GM12878 (cell line): ENCODE results near the gene SH2D7. TPM values are rescaled to one million over a fixed set of nuclear protein-coding genes. Genes with fewer than 3 reads are reported as not detected.

Source experiments
- ATAC-seq: fragments of 200-7000 bp; cut with Tn5 transposase; 3 replicates; pipeline ENCODE4 v1.9.1; 2020; ENCODE audit warnings: mild to moderate bottlenecking, moderate library complexity
- BruUV-seq: library from RNA; stranded (reverse); fragments of 400-500 nt; replicated peaks from 2 replicates; lab custom pipeline; 2021; lab: Mats Ljungman, UMichigan
- CTCF ChIA-PET: fragments of 300-600 bp; sonication (Branson Sonifier 250); formaldehyde crosslinking; extraction: SDS; loops from one replicate; lab custom pipeline; 2021; ENCODE audit warnings: inconsistent platforms; lab: Yijun Ruan, JAX
- POLR2A ChIA-PET: fragments of 350-600 bp; formaldehyde crosslinking; extraction: SDS; loops from one replicate; lab custom pipeline; 2021; ENCODE audit warnings: inconsistent platforms; lab: Charles Lee
- RAD21 ChIA-PET: fragments of 300-600 bp; sonication (Branson Sonifier 250); formaldehyde crosslinking; loops from one replicate; lab custom pipeline; 2023; ENCODE audit warnings: antibody characterized with exemption; ENCODE audit not compliant: unreplicated experiment; lab: Charles Lee
- SMC1A ChIA-PET: fragments of 300-600 bp; sonication (Branson Sonifier 250); formaldehyde crosslinking; loops from one replicate; lab custom pipeline; 2023; ENCODE audit not compliant: unreplicated experiment, uncharacterized antibody; lab: Charles Lee
- DNase-seq: peaks from one replicate; pipeline ENCODE4 v3.0.0-alpha.2; 2011; ENCODE audit warnings: low read depth, low spot score
- FAIRE-seq: peaks from 3 replicates; lab custom pipeline; 2011; peaks lifted over from hg19 to GRCh38; lab: Jason Lieb, UNC
- H2AFZ ChIP-seq: 2 replicates; pipeline ENCODE4 v1.6.0; 2011; ENCODE audit warnings: low read depth, low read length, control low read depth; ENCODE audit not compliant: control insufficient read depth
- H3K27ac ChIP-seq: 2 replicates; pipeline ENCODE4 v1.5.1; 2011; ENCODE audit warnings: control low read depth; ENCODE audit not compliant: control insufficient read depth, insufficient read depth
- H3K27me3 ChIP-seq, 2 experiments: replicated peaks in 1 of 2; 2 replicates each; pipeline versions ENCODE4 v1.6.0 to v1.6.1; 2011; ENCODE audit warnings: low read length in 1 of 2; ENCODE audit not compliant: control insufficient read depth in 2 of 2, insufficient read depth in 2 of 2
- H3K36me3 ChIP-seq, 2 experiments: 2 replicates each; pipeline ENCODE4 v1.5.1; 2011; ENCODE audit warnings: low read length in 1 of 2; ENCODE audit not compliant: control insufficient read depth in 2 of 2, insufficient read depth in 2 of 2
- H3K4me1 ChIP-seq: 2 replicates; pipeline ENCODE4 v1.6.1; 2011; ENCODE audit warnings: mild to moderate bottlenecking, low read length, moderate library complexity, mixed read lengths; ENCODE audit not compliant: control insufficient read depth, insufficient read depth
- H3K4me2 ChIP-seq: 2 replicates; pipeline ENCODE4 v1.6.0; 2011; ENCODE audit warnings: control low read depth; ENCODE audit not compliant: control insufficient read depth, insufficient read depth
- H3K4me3 ChIP-seq: fragments of 200-600 bp; sonication (generic); 2 replicates; pipeline ENCODE4 v1.5.1; 2016
- H3K79me2 ChIP-seq: 2 replicates; pipeline ENCODE4 v1.6.0; 2011; ENCODE audit warnings: low read length; ENCODE audit not compliant: control insufficient read depth, insufficient read depth
- H3K9ac ChIP-seq: 2 replicates; pipeline ENCODE4 v1.8.0; 2011; ENCODE audit warnings: low read length, control low read depth, mixed read lengths; ENCODE audit not compliant: control insufficient read depth, insufficient read depth
- H3K9me3 ChIP-seq: replicated peaks from 3 replicates; pipeline ENCODE4 v1.5.1; 2011; ENCODE audit warnings: mild to moderate bottlenecking, low read length; ENCODE audit not compliant: control insufficient read depth, insufficient read depth
- H4K20me1 ChIP-seq: 2 replicates; pipeline ENCODE4 v1.6.0; 2011; ENCODE audit not compliant: control insufficient read depth, insufficient read depth
- RAD51 ChIP-seq: fragments of 450-650 bp; IDR thresholded peaks from 2 replicates; pipeline ENCODE4 v1.6.1; 2016; ENCODE audit warnings: moderate library complexity, mild to moderate bottlenecking, inconsistent platforms
- TAF1 ChIP-seq: IDR thresholded peaks from 2 replicates; pipeline ENCODE4 v1.6.1; 2011; ENCODE audit warnings: mild to moderate bottlenecking, low read depth, low read length, borderline replicate concordance
- TCF7 ChIP-seq: IDR thresholded peaks from 2 replicates; pipeline ENCODE4 v1.6.1; 2014; ENCODE audit warnings: antibody characterized with exemption, borderline replicate concordance
- WRNIP1 ChIP-seq: IDR thresholded peaks from 2 replicates; pipeline ENCODE4 v1.6.1; 2011; ENCODE audit warnings: low read depth, low read length, improper control_type of control experiment, borderline replicate concordance
- WGBS: methylation state at CpG from one replicate; pipeline ENCODE4 v1.1.6; 2016; ENCODE audit warnings: low lambda C conversion rate; ENCODE audit not compliant: insufficient replicate concordance, insufficient coverage; ENCODE audit errors: missing lambda C conversion rate; 5-methylcytosine and 5-hydroxymethylcytosine counted together
- in situ Hi-C: fragments of 300-500 bp; cut with MboI; formaldehyde crosslinking; loops from 9 replicates; pipeline ENCODE4 v1.14.3; 2018; ENCODE audit warnings: mixed read lengths
- intact Hi-C: fragments of 100-400 bp; cut with micrococcal nuclease; formaldehyde crosslinking; loops from one replicate; pipeline ENCODE4 v1.14.2; 2022; ENCODE audit not compliant: unreplicated experiment
- polyA plus RNA-seq, 11 experiments: library from polyadenylated mRNA; depleted of rRNA in 4 of 11; unstranded in 6 of 11; stranded (reverse) in 5 of 11; fragments of >200 nt; fragmentation: Nextera tagmentation in 4 of 11; fragmentation: Illumina TruSeq in 1 of 11; extraction: Ambion mirVana in 4 of 11; extraction: Trizol in 1 of 11; gene quantifications; 1 replicate in 1 of 11; 2 replicates in 10 of 11; pipeline versions ENCODE4 v1.2.1 to v1.2.3, GENCODE V29; 2011 to 2016; ENCODE audit warnings: inconsistent platforms in 2 of 11, missing spikeins in 2 of 11, low read depth in 1 of 11
- total RNA-seq, 4 experiments: library from RNA; depleted of rRNA in 3 of 4; stranded (reverse); fragments of >200 nt in 3 of 4; fragmentation: Illumina TruSeq in 1 of 4; extraction: Trizol in 1 of 4; gene quantifications; 2 replicates each; pipeline versions ENCODE4 v1.2.1 to v1.2.3, GENCODE V29; 2013 to 2021
- TF ChIP-seq, protein P1 (sequence below): fragments of 450-650 bp; conservative IDR thresholded peaks from 2 replicates; pipeline ENCODE4 v1.6.1; 2017; ENCODE audit warnings: mild to moderate bottlenecking, moderate library complexity
- TF ChIP-seq, protein P2 (sequence below): fragments of 450-650 bp; IDR thresholded peaks from 2 replicates; pipeline ENCODE4 v1.6.1; 2017; ENCODE audit warnings: antibody characterized with exemption, mild to moderate bottlenecking, moderate library complexity
- TF ChIP-seq, protein P3 (sequence below): fragments of 450-650 bp; IDR thresholded peaks from 2 replicates; pipeline ENCODE4 v1.6.1; 2017; ENCODE audit warnings: borderline replicate concordance
- TF ChIP-seq, protein P4 (sequence below): IDR thresholded peaks from 2 replicates; pipeline ENCODE4 v1.6.1; 2012; ENCODE audit warnings: low read depth, low read length, improper control_type of control experiment

Gene SH2D7
- total and polyA plus RNA-seq, 10 of the 15 experiments (the other 5 are each of a cell fraction or from before 2014, with no cell fraction given): 0.04 to 0.06 TPM; not detected in 8

DNA sequence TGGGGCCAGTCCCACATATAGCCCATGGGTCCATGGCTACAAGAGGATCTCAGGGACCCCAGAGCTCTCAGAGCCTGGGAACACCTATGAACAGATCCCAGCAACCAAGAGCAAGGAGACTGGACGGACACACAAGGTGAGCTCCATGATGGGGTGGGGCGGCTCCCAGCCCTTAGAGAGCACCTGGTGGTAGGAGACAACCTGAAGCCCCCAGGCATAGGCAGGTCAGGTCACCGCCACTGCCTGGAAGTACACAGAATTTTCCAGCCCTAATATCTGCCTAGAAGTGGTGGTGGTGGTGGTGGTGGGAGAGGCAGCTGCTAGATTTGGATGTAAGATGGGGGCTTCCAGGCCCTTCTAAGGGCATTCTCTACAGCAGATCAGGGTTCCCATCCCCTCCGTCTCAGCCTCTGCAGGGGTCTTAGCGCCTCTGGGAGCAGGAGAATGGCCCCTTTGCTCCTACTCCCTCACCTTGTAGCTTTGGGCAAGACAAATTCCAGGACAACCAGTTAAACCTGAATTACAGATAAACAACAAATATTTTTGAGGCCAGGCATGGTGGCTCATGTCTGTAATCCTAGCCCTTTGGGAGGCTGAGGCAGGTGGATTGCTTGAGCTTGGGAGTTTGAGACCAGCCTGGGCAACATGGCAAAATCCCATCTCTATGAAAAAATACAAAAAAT is 9.2 kb downstream of the SH2D7 start:
- ChIA-PET POLR2A (interaction anchor here (1.0 to 1.2 kb wide), 2 partner anchors 11 to 33 kb away, joined by 3 read pairs; no protein-coding TSS in a partner anchor), CTCF (interaction anchor here (0.9 to 14.0 kb wide), 5 partner anchors 28 to 142 kb away, joined by 3 to 327 read pairs (median 5); partner anchors contain the start of gene TBC1D2B), SMC1A (interaction anchor here (0.9 to 13.4 kb wide), 6 partner anchors 11 to 135 kb away, joined by 4 to 184 read pairs (median 8); partner anchors contain the start of gene TBC1D2B), RAD21 (interaction anchor here (1.4 kb wide), 1 partner anchor 143 kb away, joined by 3 read pairs; no protein-coding TSS in a partner anchor)
- BruUV-seq: no TSS peak
- DNase-seq (no peak), ATAC-seq (no peak), FAIRE-seq (no peak)
- WGBS: 65% methylated on average over 5 of the region's 5 CpGs
- in situ Hi-C loops (no loop called here), intact Hi-C loops (no loop called here)
- Histone ChIP-seq H3K4me1 (peaks cover 29% of the 10 kb centered on the region), H3K36me3 (no peaks in the 10 kb centered on the region), H3K9me3 (no peaks in the 10 kb centered on the region), H2AFZ (no peak overlapping the region), H4K20me1 (no peaks in the 10 kb centered on the region), H3K27me3 (no peaks in the 10 kb centered on the region), H3K9ac (no peak overlapping the region), H3K4me3 (no peak overlapping the region), H3K27ac (no peak overlapping the region), H3K4me2 (no peak overlapping the region), H3K79me2 (no peaks in the 10 kb centered on the region)
- TF ChIP-seq, protein P1, sequence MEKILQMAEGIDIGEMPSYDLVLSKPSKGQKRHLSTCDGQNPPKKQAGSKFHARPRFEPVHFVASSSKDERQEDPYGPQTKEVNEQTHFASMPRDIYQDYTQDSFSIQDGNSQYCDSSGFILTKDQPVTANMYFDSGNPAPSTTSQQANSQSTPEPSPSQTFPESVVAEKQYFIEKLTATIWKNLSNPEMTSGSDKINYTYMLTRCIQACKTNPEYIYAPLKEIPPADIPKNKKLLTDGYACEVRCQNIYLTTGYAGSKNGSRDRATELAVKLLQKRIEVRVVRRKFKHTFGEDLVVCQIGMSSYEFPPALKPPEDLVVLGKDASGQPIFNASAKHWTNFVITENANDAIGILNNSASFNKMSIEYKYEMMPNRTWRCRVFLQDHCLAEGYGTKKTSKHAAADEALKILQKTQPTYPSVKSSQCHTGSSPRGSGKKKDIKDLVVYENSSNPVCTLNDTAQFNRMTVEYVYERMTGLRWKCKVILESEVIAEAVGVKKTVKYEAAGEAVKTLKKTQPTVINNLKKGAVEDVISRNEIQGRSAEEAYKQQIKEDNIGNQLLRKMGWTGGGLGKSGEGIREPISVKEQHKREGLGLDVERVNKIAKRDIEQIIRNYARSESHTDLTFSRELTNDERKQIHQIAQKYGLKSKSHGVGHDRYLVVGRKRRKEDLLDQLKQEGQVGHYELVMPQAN: no peak
- TF ChIP-seq WRNIP1 (no peak), RAD51 (no peak), TAF1 (no peak), TCF7 (no peak)
- TF ChIP-seq, protein P2, sequence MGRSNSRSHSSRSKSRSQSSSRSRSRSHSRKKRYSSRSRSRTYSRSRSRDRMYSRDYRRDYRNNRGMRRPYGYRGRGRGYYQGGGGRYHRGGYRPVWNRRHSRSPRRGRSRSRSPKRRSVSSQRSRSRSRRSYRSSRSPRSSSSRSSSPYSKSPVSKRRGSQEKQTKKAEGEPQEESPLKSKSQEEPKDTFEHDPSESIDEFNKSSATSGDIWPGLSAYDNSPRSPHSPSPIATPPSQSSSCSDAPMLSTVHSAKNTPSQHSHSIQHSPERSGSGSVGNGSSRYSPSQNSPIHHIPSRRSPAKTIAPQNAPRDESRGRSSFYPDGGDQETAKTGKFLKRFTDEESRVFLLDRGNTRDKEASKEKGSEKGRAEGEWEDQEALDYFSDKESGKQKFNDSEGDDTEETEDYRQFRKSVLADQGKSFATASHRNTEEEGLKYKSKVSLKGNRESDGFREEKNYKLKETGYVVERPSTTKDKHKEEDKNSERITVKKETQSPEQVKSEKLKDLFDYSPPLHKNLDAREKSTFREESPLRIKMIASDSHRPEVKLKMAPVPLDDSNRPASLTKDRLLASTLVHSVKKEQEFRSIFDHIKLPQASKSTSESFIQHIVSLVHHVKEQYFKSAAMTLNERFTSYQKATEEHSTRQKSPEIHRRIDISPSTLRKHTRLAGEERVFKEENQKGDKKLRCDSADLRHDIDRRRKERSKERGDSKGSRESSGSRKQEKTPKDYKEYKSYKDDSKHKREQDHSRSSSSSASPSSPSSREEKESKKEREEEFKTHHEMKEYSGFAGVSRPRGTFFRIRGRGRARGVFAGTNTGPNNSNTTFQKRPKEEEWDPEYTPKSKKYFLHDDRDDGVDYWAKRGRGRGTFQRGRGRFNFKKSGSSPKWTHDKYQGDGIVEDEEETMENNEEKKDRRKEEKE: no peak
- TF ChIP-seq, protein P3, sequence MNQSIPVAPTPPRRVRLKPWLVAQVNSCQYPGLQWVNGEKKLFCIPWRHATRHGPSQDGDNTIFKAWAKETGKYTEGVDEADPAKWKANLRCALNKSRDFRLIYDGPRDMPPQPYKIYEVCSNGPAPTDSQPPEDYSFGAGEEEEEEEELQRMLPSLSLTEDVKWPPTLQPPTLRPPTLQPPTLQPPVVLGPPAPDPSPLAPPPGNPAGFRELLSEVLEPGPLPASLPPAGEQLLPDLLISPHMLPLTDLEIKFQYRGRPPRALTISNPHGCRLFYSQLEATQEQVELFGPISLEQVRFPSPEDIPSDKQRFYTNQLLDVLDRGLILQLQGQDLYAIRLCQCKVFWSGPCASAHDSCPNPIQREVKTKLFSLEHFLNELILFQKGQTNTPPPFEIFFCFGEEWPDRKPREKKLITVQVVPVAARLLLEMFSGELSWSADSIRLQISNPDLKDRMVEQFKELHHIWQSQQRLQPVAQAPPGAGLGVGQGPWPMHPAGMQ: no peak
- TF ChIP-seq, protein P4, sequence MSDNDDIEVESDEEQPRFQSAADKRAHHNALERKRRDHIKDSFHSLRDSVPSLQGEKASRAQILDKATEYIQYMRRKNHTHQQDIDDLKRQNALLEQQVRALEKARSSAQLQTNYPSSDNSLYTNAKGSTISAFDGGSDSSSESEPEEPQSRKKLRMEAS: no peak
